RCC 7860 (cell line): ENCODE measurements around the gene SOX5.
"Not testable (repeated sequence)": the region's sequence is repeated elsewhere in the genome, so short reads cannot be mapped to it uniquely, and the experiment has no call there.

ENCODE experiments used
- DNase-seq: peaks from one replicate; pipeline ENCODE4 v3.0.0-alpha.2; 2015; ENCODE audit warnings: low spot score
- FAIRE-seq: peaks from 2 replicates; lab custom pipeline; 2012; peaks lifted over from hg19 to GRCh38; lab: Jason Lieb, UNC

SOX5 gene

GRCh38 chr12:23911574-23911973 is 37.9 kb downstream of the SOX5 start:
- DNase-seq (no peak), FAIRE-seq (no peak)

GRCh38 chr12:23909551-23909950 is 39.9 kb downstream of the SOX5 start:
- DNase-seq (no peak), FAIRE-seq (no peak)

GRCh38 chr12:23906329-23906728 is 43.1 kb downstream of the SOX5 start:
- DNase-seq (no peak), FAIRE-seq (no peak)

- FAIRE-seq (no peak), DNase-seq (no peak)
These were observed 50.0 kb downstream of the SOX5 start for GRCh38 chr12:23899434-23899833.

- no peak for DNase-seq
- FAIRE-seq = no peak
These were observed 51.3 kb downstream of the SOX5 start for GRCh38 chr12:23898121-23898520.

- FAIRE-seq (no peak), DNase-seq (no peak)
These were observed 53.7 kb downstream of the SOX5 start for GRCh38 chr12:23895792-23896218.

- FAIRE-seq (no peak), DNase-seq (no peak)
These were observed 55.9 kb downstream of the SOX5 start for GRCh38 chr12:23893611-23894010.

GRCh38 chr12:23891115-23891514 is 58.4 kb downstream of the SOX5 start:
- DNase-seq (no peak), FAIRE-seq (no peak)

GRCh38 chr12:23889069-23889440 is 60.4 kb downstream of the SOX5 start:
- no peak for FAIRE-seq

GRCh38 chr12:23888396-23889068 is 60.9 kb downstream of the SOX5 start:
- DNase-seq = no peak
- FAIRE-seq = no peak

More at GRCh38 chr12:23889069-23889440, 60.4 kb downstream of the SOX5 start:
- DNase-seq = no peak

GRCh38 chr12:23887055-23887835 is 62.2 kb downstream of the SOX5 start:
- FAIRE-seq (no peak), DNase-seq (no peak)

GRCh38 chr12:23885394-23885793 is 64.1 kb downstream of the SOX5 start:
- FAIRE-seq (no peak), DNase-seq (no peak)

- FAIRE-seq = no peak
- no peak for DNase-seq
These were observed 64.6 kb downstream of the SOX5 start for GRCh38 chr12:23884909-23885308.

- DNase-seq (no peak), FAIRE-seq (no peak)
These were observed 68.5 kb downstream of the SOX5 start for GRCh38 chr12:23880988-23881387.

- not testable (repeated sequence) for DNase-seq, FAIRE-seq
These were observed 72.9 kb downstream of the SOX5 start for GRCh38 chr12:23876618-23877017.

- FAIRE-seq (no peak), DNase-seq (no peak)
These were observed 81.7 kb downstream of the SOX5 start for GRCh38 chr12:23867794-23868193.

GRCh38 chr12:23862701-23863100 is 86.8 kb downstream of the SOX5 start:
- DNase-seq = no peak
- no peak for FAIRE-seq

GRCh38 chr12:23860019-23860418 is 89.5 kb downstream of the SOX5 start:
- FAIRE-seq = no peak
- no peak for DNase-seq

GRCh38 chr12:23857178-23857577 is 92.3 kb downstream of the SOX5 start:
- no peak for DNase-seq
- FAIRE-seq = no peak

- DNase-seq = no peak
These were observed 93.7 kb downstream of the SOX5 start for GRCh38 chr12:23855813-23856212.

GRCh38 chr12:23854598-23854997 is 94.9 kb downstream of the SOX5 start:
- FAIRE-seq = no peak
- no peak for DNase-seq

More at GRCh38 chr12:23855813-23856212, 93.7 kb downstream of the SOX5 start:
- FAIRE-seq = no peak

- DNase-seq (no peak), FAIRE-seq (no peak)
These were observed 95.8 kb downstream of the SOX5 start for GRCh38 chr12:23853640-23854039.
